HG02759 (cell line): ENCODE measurements around the gene FUT8.
"Not testable (repeated sequence)": the region's sequence is repeated elsewhere in the genome, so short reads cannot be mapped to it uniquely, and the experiment has no call there.

Experiments used
- ATAC-seq: cut with Tn5 transposase; IDR thresholded peaks from one replicate; pipeline ENCODE4 v1.9.1; 2021; ENCODE audit warnings: mild to moderate bottlenecking, moderate library complexity; ENCODE audit not compliant: unreplicated experiment

The FUT8 gene

GRCh38 chr14:65604936-65605335, 192.4 kb downstream of the FUT8 start:
- ATAC-seq, result no peak

GRCh38 chr14:65606460-65606859, 193.9 kb downstream of the FUT8 start:
- no peak for ATAC-seq

GRCh38 chr14:65613131-65613650, 200.7 kb downstream of the FUT8 start:
- ATAC-seq, result no peak

GRCh38 chr14:65618996-65619395, 206.5 kb downstream of the FUT8 start:
- no peak for ATAC-seq

GRCh38 chr14:65620195-65620594, 207.7 kb downstream of the FUT8 start:
- no peak for ATAC-seq

GRCh38 chr14:65622703-65623102, 210.2 kb downstream of the FUT8 start:
- ATAC-seq, result no peak

- ATAC-seq, result no peak
These were observed 211.2 kb downstream of the FUT8 start for GRCh38 chr14:65623759-65624158.

GRCh38 chr14:65627315-65627714, 214.8 kb downstream of the FUT8 start:
- ATAC-seq, result no peak

- no peak for ATAC-seq
These were observed 216.1 kb downstream of the FUT8 start for GRCh38 chr14:65628664-65629063.

- peak; percentile 71 for ATAC-seq
These were observed 218.5 kb downstream of the FUT8 start for GRCh38 chr14:65631040-65631439.

GRCh38 chr14:65632487-65632886, 220.0 kb downstream of the FUT8 start:
- ATAC-seq, result no peak

- ATAC-seq, result not testable (repeated sequence)
These were observed 221.1 kb downstream of the FUT8 start for GRCh38 chr14:65633666-65634065.

- peak; percentile 79 for ATAC-seq
These were observed 225.2 kb downstream of the FUT8 start for GRCh38 chr14:65637780-65638179.

- no peak for ATAC-seq
These were observed 226.7 kb downstream of the FUT8 start for GRCh38 chr14:65639216-65639615.

GRCh38 chr14:65650826-65651225, 238.3 kb downstream of the FUT8 start:
- no peak for ATAC-seq

- no peak for ATAC-seq
These were observed 244.0 kb downstream of the FUT8 start for GRCh38 chr14:65656554-65656953.

GRCh38 chr14:65658202-65658601, 245.7 kb downstream of the FUT8 start:
- ATAC-seq, result no peak

- no peak for ATAC-seq
These were observed 249.3 kb downstream of the FUT8 start for GRCh38 chr14:65661865-65662264.

- ATAC-seq, result no peak
These were observed 251.9 kb downstream of the FUT8 start for GRCh38 chr14:65664436-65664835.

- no peak for ATAC-seq
These were observed 264.0 kb downstream of the FUT8 start for GRCh38 chr14:65676361-65677014.

GRCh38 chr14:65685572-65685971, 273.0 kb downstream of the FUT8 start:
- no peak for ATAC-seq

- no peak for ATAC-seq
These were observed 274.2 kb downstream of the FUT8 start for GRCh38 chr14:65686761-65687160.

- ATAC-seq, result no peak
These were observed 276.5 kb downstream of the FUT8 start for GRCh38 chr14:65689070-65689469.
